Testis (tissue), 3 donors: ENCODE measurements around the gene KDM1A. TPM values are rescaled to one million over a fixed set of nuclear protein-coding genes. Genes with fewer than 3 reads are reported as not detected.
"Not testable (repeated sequence)": the region's sequence is repeated elsewhere in the genome, so short reads cannot be mapped to it uniquely, and the experiment has no call there.

Source experiments
- DNase-seq: peaks from one replicate; pipeline ENCODE4 v3.0.0-alpha.2; 2019
- H3K27ac ChIP-seq, 2 donors: fragments of 200-600 bp; sonication (generic); one replicate each; pipeline ENCODE4 v1.5.1; 2019
- H3K27me3 ChIP-seq: fragments of 200-600 bp; sonication (generic); one replicate; pipeline ENCODE4 v1.5.1; 2019
- H3K36me3 ChIP-seq: fragments of 200-600 bp; sonication (generic); one replicate; pipeline ENCODE4 v1.5.1; 2017; ENCODE audit warnings: low read depth; ENCODE audit errors: missing control alignments
- H3K4me1 ChIP-seq: fragments of 200-600 bp; sonication (generic); one replicate; pipeline ENCODE4 v1.5.1; 2019
- H3K4me3 ChIP-seq, 2 donors: fragments of 200-600 bp; sonication (generic); one replicate each; pipeline ENCODE4 v1.5.1; 2017 to 2019
- H3K9me3 ChIP-seq: fragments of 200-600 bp; sonication (generic); one replicate; pipeline ENCODE4 v1.5.1; 2017
- POLR2A ChIP-seq: fragments of 450-650 bp; IDR thresholded peaks from one replicate; pipeline ENCODE4 v1.6.1; 2017; ENCODE audit warnings: antibody characterized with exemption, mild to moderate bottlenecking, moderate library complexity
- WGBS, 2 donors: methylation state at CpG; one replicate each; pipeline ENCODE4 v1.1.5; 2018; 5-methylcytosine and 5-hydroxymethylcytosine counted together
- intact Hi-C: fragments of 100-400 bp; cut with DNase I; formaldehyde crosslinking; loops from one replicate; pipeline ENCODE4 v1.15.1; 2023; ENCODE audit warnings: low total_unique reads
- polyA plus RNA-seq: library from polyadenylated mRNA; stranded (reverse); fragments of 350-450 nt; fragmentation: Illumina TruSeq; extraction: RNeasy Lipid Tissue Mini Kit (QIAGEN cat#74804); gene quantifications from one replicate; pipeline ENCODE4 v1.2.3, GENCODE V29; 2014; ENCODE audit warnings: low read depth, low replicate concordance; ENCODE audit not compliant: insufficient read depth
- total RNA-seq, 2 donors: library from RNA; depleted of rRNA; stranded (reverse); fragments of >200 nt; gene quantifications; one replicate each; pipeline ENCODE4 v1.2.3, GENCODE V29; 2016
- TF ChIP-seq, protein P1 (sequence below), 3 experiments: fragments of 450-650 bp in 2 of 3; fragments of 200-600 bp in 1 of 3; sonication (generic) in 1 of 3; IDR thresholded peaks; one replicate each; pipeline ENCODE4 v1.5.1; 2016 to 2019; ENCODE audit warnings: antibody characterized with exemption in 3 of 3, mild to moderate bottlenecking in 2 of 3, moderate library complexity in 1 of 3

Gene KDM1A
- total and polyA plus RNA-seq, 3 donors from 2014 or later: 131 to 238 (median 157) TPM

DNA sequence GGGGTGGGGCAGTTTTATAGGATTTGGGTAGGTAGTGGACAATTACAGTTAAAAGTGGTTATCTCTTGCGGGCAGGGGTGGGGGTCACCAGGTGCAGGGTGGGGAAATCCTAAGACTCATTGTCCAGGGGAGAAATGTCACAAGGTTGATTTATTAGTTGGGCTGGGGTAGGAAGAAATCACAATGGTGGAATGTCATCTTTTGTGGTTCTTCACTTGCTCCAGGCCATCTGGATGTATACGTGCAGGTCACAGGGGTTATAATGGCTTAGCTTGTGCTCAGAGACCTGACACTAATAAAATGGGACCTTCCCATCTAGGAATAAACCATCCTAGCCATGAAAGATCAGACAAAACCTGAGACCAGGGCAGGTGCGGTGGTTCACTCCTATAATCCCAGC is 15.2 kb upstream of the KDM1A start:
- H3K27ac ChIP-seq: no peak overlapping the region
- 82 to 85% methylated on average over 3 of the region's 3 CpGs for WGBS, 2 donors
- H3K27me3 ChIP-seq: no peaks in the 10 kb centered on the region
- H3K4me1 ChIP-seq: peaks cover 8% of the 10 kb centered on the region
- H3K9me3 ChIP-seq: no peaks in the 10 kb centered on the region
- TF ChIP-seq, protein P1, sequence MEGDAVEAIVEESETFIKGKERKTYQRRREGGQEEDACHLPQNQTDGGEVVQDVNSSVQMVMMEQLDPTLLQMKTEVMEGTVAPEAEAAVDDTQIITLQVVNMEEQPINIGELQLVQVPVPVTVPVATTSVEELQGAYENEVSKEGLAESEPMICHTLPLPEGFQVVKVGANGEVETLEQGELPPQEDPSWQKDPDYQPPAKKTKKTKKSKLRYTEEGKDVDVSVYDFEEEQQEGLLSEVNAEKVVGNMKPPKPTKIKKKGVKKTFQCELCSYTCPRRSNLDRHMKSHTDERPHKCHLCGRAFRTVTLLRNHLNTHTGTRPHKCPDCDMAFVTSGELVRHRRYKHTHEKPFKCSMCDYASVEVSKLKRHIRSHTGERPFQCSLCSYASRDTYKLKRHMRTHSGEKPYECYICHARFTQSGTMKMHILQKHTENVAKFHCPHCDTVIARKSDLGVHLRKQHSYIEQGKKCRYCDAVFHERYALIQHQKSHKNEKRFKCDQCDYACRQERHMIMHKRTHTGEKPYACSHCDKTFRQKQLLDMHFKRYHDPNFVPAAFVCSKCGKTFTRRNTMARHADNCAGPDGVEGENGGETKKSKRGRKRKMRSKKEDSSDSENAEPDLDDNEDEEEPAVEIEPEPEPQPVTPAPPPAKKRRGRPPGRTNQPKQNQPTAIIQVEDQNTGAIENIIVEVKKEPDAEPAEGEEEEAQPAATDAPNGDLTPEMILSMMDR (IDR thresholded peaks at IDR 0.05): no peak
- TF ChIP-seq POLR2A: no peak
- DNase-seq: no peak
- intact Hi-C loops: no loop called here
- H3K4me3 ChIP-seq: no peak overlapping the region
- no peaks in the 10 kb centered on the region for H3K36me3 ChIP-seq

DNA sequence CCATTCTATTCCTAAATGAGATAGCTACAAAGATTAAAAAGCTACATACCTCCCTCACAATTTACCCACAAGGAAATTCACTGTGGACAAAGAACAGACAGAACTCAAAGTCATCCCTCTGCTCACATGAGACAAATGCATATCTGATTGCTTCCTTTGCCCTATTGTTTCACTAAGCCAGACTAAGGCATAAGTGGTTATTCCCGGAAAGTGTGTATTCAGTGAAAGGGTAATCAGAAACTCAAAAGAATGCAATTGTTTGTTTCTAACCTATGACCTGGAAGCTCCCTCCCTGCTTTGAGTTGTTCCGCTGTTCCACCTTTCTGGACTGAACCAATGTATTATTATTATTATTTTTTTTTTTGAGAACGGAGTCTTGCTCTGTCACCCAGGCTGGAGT is 14.5 kb upstream of the KDM1A start:
- H3K27me3 ChIP-seq, intact Hi-C loops, H3K36me3 ChIP-seq, H3K4me1 ChIP-seq, H3K27ac ChIP-seq, H3K9me3 ChIP-seq, H3K4me3 ChIP-seq, DNase-seq: not testable (repeated sequence)
- 67 to 69% methylated on average over 3 of the region's 3 CpGs for WGBS, 2 donors

DNA sequence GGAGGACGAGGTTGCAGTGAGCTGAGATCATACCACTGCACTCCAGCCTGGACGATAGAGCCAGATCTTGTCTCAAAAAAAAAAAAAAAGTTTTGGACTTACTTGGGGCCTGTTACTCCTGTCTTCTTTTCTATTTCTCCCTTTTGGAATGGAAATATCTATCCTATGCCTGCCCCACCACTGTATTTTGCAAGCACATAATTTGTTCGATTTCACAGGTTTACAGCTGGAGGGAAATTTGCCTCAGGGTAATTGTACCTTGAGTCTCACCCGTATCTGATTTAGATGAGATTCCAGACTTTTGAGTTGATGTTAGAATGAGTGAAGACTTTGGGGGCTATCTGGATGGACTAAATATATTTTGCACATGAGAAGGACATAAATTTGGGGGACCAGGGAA is 12.2 kb upstream of the KDM1A start:
- DNase-seq: no peak
- Histone ChIP-seq H3K9me3 (no peaks in the 10 kb centered on the region), H3K36me3 (no peaks in the 10 kb centered on the region), H3K4me3 (no peak overlapping the region), H3K27me3 (no peaks in the 10 kb centered on the region), H3K27ac (no peak overlapping the region), H3K4me1 (peaks cover 8% of the 10 kb centered on the region)
- 85 to 88% methylated on average over 4 of the region's 4 CpGs for WGBS, 2 donors
- no peak for TF ChIP-seq POLR2A
- TF ChIP-seq, protein P1 (IDR thresholded peaks at IDR 0.05): no peak
- intact Hi-C loops: no loop called here

DNA sequence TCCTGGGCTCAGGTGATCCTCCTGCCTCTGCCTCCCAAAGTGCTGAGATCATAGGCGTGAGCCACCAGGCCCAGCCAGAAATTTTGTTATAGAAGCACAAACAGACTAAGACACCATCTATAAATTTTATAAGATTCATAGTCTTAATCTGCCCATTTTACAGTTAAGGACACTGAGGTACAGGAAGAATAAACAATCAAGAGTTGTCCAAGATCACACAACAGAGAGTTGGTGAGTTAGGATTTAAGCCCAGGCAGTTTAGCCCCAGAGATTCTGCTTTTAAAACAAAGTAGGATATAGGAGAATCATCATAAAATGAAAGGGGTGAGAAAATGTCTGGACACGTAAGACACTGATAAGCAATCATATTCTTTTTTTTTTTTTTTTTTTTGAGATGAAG is 10.4 kb upstream of the KDM1A start:
- Histone ChIP-seq H3K36me3 (no peaks in the 10 kb centered on the region), H3K4me3 (no peak overlapping the region), H3K9me3 (no peaks in the 10 kb centered on the region), H3K4me1 (peaks cover 8% of the 10 kb centered on the region), H3K27me3 (no peaks in the 10 kb centered on the region), H3K27ac (no peak overlapping the region)
- DNase-seq: no peak
- intact Hi-C loops: no loop called here
- 92 to 94% methylated on average over 2 of the region's 2 CpGs for WGBS, 2 donors
- no peak for TF ChIP-seq POLR2A
- TF ChIP-seq, protein P1 (IDR thresholded peaks at IDR 0.05): no peak

DNA sequence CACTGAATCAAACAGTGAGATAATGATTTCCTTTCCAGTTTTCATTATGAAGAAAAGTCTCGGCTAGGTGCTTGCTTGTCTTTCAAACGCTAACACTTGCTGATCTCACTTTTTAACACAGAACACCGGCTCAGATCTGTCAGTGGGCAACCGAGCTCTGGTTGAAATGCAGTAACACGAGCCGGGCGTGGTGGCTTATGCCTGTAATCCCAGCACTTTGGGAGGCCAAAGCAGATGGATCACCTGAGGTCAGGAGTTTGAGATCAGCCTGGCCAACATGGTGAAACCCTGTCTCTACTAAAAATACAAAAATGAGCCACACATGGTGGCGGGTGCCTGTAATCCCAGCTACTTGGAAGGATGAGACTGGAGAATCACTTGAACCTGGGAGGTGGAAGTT is 9.2 kb upstream of the KDM1A start:
- H3K27me3 ChIP-seq, intact Hi-C loops, H3K27ac ChIP-seq, H3K4me3 ChIP-seq, H3K9me3 ChIP-seq, DNase-seq, H3K4me1 ChIP-seq, H3K36me3 ChIP-seq: not testable (repeated sequence)
- 83 to 98% methylated on average over 8 of the region's 8 CpGs for WGBS, 2 donors

DNA sequence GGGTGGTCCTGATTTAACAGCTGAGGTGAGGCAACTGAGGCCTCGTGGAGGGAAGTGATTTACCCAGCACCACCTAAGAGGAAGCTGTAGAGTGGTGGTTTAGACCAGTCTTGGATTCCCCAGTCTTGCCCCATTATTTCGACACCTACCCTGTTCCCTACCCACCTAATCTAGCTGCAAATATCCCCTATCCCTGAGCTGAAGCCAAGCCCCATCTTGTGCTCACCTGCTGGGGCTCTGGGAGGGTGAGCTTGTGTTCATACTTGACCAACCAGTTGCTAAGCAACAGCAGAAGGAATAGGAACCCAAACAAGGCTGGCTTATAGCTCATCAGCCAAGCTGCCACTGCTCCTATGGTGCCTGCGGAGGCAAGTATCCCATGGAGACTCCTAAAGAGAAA is 5.6 kb upstream of the KDM1A start:
- no peak overlapping the region for H3K27ac ChIP-seq
- H3K27me3 ChIP-seq: no peaks in the 10 kb centered on the region
- no peaks in the 10 kb centered on the region for H3K36me3 ChIP-seq
- intact Hi-C loops: no loop called here
- 67 to 74% methylated on average over 2 to 3 of the region's 3 CpGs for WGBS, 2 donors
- H3K4me1 ChIP-seq: no peaks in the 10 kb centered on the region
- no peaks in the 10 kb centered on the region for H3K9me3 ChIP-seq
- H3K4me3 ChIP-seq: no peak overlapping the region
- TF ChIP-seq, protein P1 (IDR thresholded peaks at IDR 0.05): no peak
- no peak for TF ChIP-seq POLR2A
- DNase-seq: no peak
